Muscle layer of colon (tissue), 2 donors: ENCODE results near the gene PHACTR3.

Source experiments
- H3K27ac ChIP-seq: one replicate; pipeline ENCODE4 v1.7.0; 2013; ENCODE audit warnings: low read depth, mild to moderate bottlenecking, low read length, moderate library complexity
- H3K27me3 ChIP-seq, 2 donors: one replicate each; pipeline ENCODE4 v1.7.0; 2013; ENCODE audit warnings: low read length in 2 of 2, mild to moderate bottlenecking in 2 of 2; ENCODE audit not compliant: insufficient read depth in 2 of 2, control insufficient read depth in 1 of 2
- H3K36me3 ChIP-seq: one replicate; pipeline ENCODE4 v1.7.0; 2013; ENCODE audit warnings: mild to moderate bottlenecking, low read length; ENCODE audit not compliant: insufficient read depth
- H3K4me1 ChIP-seq: one replicate; pipeline ENCODE4 v1.7.0; 2013; ENCODE audit warnings: mild to moderate bottlenecking, low read length; ENCODE audit not compliant: insufficient read depth
- H3K4me3 ChIP-seq, 2 donors: one replicate each; pipeline ENCODE4 v1.7.0; 2013; ENCODE audit warnings: low read length in 2 of 2, low read depth in 1 of 2, mild to moderate bottlenecking in 1 of 2, moderate library complexity in 1 of 2
- H3K9ac ChIP-seq: one replicate; pipeline ENCODE4 v1.7.0; 2013; ENCODE audit warnings: low read length
- H3K9me3 ChIP-seq: one replicate; pipeline ENCODE4 v1.7.0; 2013; ENCODE audit warnings: mild to moderate bottlenecking, low read length
- donor health status: abdominal sarcoma.
- donor health status: Adenocarcinoma of cecum.

PHACTR3 gene

DNA sequence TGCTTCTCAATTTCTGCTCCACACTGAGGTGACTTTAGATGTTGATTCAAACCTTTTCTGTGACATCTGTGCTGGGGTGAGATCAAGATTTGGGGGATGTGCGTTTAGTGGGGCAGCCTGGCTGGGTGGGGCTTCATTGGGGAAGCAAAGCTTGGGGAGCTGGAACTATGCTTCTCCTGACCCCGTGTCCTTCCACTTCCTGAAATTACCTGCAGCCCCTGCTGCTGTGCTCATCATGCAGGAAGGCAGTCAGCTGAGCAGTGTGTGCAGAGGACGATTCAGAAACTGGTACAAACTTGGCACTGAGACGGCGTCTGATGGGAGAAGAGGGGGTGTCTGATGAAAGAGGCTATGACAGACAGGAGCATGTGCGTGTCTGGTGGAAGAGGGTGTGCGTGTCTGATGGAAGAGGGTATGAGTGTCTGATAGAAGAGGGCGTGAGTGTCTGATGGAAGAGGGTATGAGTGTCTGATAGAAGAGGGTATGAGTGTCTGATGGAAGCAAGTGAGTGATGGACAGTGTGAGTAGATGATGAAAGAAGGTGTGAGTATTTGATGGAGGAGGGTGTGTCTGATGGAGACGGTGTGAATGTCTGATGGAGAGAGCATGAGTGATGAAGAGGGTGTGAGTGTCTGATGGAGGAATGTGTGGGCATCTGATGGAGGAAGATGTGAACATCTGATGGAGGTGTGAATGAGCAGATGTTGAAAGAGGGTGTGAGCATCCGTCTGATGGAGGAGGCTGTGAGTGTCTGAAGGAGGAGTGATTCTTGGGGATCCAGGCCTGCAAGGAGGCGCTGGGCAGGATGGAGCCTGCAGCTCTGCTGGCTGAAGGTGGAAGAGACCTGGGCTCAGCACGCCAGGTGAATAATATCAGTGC, 225.7 kb downstream of the PHACTR3 start:
- peaks cover under 1% of the 10 kb centered on the region for H3K4me1 ChIP-seq
- H3K9ac ChIP-seq, result no peak overlapping the region
- no peaks in the 10 kb centered on the region for H3K36me3 ChIP-seq
- H3K4me3 ChIP-seq, result no peak overlapping the region
- H3K27me3 ChIP-seq, result no peaks in the 10 kb centered on the region
- no peaks in the 10 kb centered on the region for H3K9me3 ChIP-seq
- H3K27ac ChIP-seq, result no peak overlapping the region

DNA sequence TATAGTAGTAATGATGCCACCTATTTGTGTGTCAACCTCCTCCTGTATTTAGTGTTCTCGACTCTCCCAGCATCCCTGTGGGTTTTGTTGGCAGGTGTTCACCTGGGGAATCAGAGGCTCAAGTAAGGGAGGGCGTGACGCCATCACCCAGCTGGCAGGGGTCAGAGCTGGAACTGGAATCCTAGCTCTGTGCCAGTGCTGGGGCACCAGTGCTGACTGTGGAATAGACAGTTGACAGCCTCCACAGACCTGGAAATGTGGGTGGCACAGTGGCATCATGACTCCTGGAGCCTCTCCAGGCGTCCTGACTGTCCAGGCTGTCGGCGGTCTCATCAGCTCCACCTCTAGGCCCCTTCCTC, 226.3 kb downstream of the PHACTR3 start:
- no peak overlapping the region for H3K27ac ChIP-seq
- H3K9ac ChIP-seq, result no peak overlapping the region
- no peak overlapping the region for H3K4me3 ChIP-seq
- peaks cover 7% of the 10 kb centered on the region for H3K4me1 ChIP-seq
- no peaks in the 10 kb centered on the region for H3K9me3 ChIP-seq
- no peaks in the 10 kb centered on the region for H3K27me3 ChIP-seq
- H3K36me3 ChIP-seq, result no peaks in the 10 kb centered on the region

DNA sequence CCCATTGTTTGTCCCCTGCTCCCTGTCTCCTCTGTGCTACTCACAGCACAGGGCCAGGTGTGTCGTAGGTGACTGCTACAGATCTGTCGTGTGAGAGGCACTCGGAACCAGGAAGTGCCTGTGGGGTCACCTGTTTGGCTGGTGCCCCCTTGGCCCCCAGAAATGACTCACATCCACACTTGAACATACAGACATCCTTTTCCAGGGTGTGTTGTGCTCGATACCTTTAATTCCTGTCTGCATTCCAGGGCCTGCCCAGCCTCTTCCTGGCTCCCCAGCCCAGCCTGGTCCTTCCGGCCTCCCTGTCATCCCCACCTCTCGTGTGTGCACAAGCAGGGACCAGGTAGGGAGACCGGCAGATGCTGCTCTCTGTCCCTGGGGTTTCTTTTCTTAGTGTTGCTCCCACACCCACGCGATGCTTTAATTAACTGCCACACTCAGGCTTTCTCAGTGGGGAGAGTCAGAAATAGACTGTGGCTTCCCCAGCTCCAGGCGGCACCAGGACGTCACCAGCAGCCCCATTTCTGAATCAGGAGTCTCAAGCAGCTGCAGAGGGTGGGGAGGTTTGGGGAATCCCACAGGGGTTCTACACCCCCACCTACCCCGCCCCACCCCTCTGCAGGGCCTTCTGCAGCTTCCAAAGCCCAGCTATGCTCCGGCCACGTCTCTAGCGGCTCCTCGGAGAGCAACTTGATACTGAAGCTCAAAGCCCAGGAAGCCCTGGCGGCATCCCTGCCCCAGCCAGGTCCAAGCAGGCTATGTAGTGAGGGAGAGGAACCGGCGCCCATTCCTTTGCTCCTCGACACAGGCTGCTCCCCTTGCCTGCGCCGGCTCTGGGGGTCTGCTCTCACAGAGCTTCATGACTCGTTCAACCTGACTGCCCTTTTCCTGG, 226.9 kb downstream of the PHACTR3 start:
- H3K27me3 ChIP-seq, result no peaks in the 10 kb centered on the region
- H3K9ac ChIP-seq, result no peak overlapping the region
- H3K36me3 ChIP-seq, result no peaks in the 10 kb centered on the region
- H3K9me3 ChIP-seq, result no peaks in the 10 kb centered on the region
- H3K27ac ChIP-seq, result no peak overlapping the region
- H3K4me1 ChIP-seq, result peaks cover 13% of the 10 kb centered on the region
- H3K4me3 ChIP-seq, result no peak overlapping the region

DNA sequence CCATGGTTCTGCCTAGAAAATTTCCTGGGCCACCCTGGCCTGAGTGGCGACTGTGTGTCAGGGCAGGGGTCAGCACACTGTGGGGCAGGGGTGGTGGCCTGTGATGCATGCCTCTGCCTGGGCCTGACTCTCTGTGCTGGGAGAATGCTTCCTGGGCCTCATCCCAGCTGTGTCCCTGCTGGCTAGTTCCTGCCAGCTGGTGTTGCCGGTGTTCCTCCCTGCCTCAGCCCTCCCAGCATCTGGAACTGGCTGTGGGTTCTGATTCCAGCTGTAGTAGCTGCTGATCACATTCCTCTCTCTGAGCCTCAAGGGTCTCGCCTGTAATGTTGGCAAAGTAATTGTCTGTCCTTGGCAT, 227.6 kb downstream of the PHACTR3 start:
- Histone ChIP-seq H3K9ac (no peak overlapping the region), H3K9me3 (no peaks in the 10 kb centered on the region), H3K27ac (no peak overlapping the region), H3K4me3 (no peak overlapping the region), H3K4me1 (peaks cover 19% of the 10 kb centered on the region), H3K27me3 (no peaks in the 10 kb centered on the region), H3K36me3 (no peaks in the 10 kb centered on the region)

DNA sequence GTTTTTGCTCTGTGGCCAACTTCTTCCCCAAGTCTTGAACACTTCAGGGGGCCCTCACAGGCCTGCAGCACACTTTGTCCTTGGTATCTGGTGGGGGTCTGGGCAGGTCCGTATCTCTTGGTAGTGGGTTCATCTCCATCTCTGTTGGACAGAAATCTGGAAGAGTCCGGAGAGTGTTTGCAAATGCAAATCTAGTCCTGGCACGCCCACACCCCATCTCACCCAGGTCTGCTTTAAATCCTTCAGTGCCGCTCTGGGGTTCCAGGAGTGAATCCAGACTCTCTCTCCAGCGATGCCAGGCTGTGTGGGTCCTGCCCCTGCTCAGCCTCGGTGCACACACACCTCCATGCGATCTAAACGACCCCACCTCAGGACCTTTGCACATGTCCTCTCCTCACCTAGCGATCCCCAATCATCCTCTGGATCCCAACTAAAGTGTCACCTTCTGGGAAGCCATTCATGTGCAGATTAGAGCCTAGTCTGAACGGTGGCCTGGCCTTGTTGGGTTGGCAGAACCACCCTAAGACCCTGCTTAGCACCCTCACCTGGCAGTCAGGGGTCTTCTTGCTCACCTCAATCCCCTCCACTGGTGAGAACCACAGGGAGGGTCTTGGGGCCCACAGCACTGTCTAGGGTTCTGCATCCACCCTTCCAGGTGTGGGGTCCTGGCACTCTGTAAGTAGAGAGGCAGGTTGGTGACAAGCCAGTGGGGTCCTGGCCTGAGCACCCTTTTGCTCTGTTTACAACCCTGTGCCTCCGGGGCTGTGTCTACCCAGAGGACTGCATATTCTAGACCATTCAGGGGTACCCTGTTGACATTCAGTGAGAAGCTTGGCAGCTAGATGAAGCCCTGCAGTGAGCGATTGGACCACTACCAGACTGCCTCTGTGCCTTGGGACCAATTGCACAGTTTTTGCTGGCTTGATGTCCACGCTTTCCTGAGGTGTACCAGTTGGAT, 228.3 kb downstream of the PHACTR3 start:
- no peak overlapping the region for H3K9ac ChIP-seq
- no peaks in the 10 kb centered on the region for H3K27me3 ChIP-seq
- no peaks in the 10 kb centered on the region for H3K9me3 ChIP-seq
- H3K27ac ChIP-seq, result no peak overlapping the region
- H3K4me3 ChIP-seq, result no peak overlapping the region
- H3K36me3 ChIP-seq, result no peaks in the 10 kb centered on the region
- H3K4me1 ChIP-seq, result peaks cover 20% of the 10 kb centered on the region

DNA sequence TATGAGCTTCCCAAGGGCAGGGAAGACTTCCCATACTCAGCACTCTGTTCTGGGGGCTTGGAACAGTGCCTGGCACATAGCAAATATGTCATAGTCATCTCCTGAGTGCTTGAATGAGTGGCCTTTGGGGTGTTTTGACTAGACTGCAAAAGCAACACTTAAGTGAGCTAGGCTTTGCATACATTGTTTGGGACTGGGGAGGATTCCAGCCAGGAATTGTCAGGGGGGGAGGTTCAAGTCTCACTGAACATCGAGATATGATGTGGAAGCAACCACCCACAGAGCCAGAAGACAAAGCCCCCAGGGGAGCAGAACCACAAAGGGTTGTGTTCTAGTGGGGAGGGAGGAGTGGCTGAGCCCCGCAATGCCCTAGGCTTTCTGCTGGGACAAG, 230.7 kb downstream of the PHACTR3 start:
- H3K4me1 ChIP-seq, result peaks cover 20% of the 10 kb centered on the region
- no peak overlapping the region for H3K27ac ChIP-seq

DNA sequence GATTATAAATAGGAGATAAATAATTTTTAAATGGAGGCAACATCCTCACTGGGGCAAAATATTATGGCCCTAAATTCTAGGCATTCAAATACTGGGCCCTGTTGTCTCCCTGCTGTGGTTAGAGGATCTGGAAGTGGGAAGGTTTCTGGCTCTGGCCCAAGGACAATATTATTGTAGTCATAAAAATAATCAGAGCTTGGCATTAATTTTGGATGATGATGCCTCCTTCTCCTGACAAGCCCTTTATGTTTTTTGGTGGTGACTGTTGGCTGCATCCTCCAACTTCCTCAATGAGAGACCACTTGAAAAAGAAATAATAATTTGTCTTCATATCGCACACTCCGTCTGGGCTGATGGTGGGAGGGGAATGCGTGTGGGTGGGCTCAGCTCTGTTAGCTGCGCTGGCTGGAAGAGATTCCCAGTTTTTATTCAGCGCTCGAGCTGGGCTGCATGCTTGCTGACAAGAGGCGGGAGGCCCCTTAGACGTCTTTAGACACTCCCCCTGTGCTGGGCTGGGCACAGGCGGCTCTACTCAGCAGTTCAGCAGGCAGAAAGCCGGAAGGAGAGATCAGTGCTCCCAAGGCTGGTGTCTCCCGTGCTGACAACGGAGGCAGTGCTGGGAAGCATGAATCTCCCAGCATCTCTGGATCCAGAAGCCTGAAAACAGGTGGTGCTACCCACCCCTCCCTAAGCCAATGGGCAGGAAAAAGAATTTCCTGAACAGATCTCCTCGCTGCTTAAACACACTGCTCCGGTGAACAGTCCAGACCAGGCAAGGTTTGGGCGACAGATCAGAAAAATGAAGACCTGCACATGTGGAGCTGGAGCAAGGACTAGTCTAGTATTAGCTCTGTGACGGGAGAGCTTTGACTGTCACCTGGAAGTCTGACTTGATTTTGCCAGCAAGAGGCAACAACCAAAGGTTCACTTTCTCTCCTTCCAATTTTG, 231.4 kb downstream of the PHACTR3 start:
- Histone ChIP-seq H3K9ac (no peak overlapping the region), H3K9me3 (no peaks in the 10 kb centered on the region), H3K36me3 (no peaks in the 10 kb centered on the region), H3K27ac (no peak overlapping the region), H3K4me3 (peak overlapping the region in 1 of 2 donors; percentile 30), H3K27me3 (peaks cover 0 to 9% of the 10 kb centered on the region in 2 donors), H3K4me1 (peaks cover 20% of the 10 kb centered on the region)

More for the DNA sequence above, 230.7 kb downstream of the PHACTR3 start:
- Histone ChIP-seq H3K4me3 (no peak overlapping the region), H3K36me3 (no peaks in the 10 kb centered on the region), H3K9ac (no peak overlapping the region), H3K9me3 (no peaks in the 10 kb centered on the region), H3K27me3 (peaks cover 0 to 4% of the 10 kb centered on the region in 2 donors)

DNA sequence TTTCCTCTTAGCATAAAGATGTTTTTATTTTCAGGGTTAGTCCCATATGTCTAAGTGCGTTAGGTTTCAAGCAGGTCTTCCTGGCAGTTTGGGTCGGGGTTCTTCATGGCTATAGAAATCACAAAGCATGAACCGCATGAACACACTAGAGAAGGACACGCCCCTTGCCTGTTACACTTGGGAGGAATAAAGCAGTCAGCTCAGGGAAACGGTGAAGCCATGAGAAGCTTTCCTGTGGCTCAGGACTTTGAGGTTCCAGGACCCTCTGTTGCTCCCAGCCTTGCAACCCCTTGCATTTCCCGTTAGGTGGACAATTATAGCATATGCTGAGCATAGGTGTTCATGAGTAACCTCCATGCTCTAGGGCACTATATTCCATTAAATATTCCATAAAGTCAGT, 232.4 kb downstream of the PHACTR3 start:
- Histone ChIP-seq H3K36me3 (no peaks in the 10 kb centered on the region), H3K27me3 (peaks cover 0 to 9% of the 10 kb centered on the region in 2 donors), H3K4me1 (peaks cover 20% of the 10 kb centered on the region), H3K9ac (no peak overlapping the region), H3K27ac (no peak overlapping the region), H3K4me3 (no peak overlapping the region), H3K9me3 (no peaks in the 10 kb centered on the region)

DNA sequence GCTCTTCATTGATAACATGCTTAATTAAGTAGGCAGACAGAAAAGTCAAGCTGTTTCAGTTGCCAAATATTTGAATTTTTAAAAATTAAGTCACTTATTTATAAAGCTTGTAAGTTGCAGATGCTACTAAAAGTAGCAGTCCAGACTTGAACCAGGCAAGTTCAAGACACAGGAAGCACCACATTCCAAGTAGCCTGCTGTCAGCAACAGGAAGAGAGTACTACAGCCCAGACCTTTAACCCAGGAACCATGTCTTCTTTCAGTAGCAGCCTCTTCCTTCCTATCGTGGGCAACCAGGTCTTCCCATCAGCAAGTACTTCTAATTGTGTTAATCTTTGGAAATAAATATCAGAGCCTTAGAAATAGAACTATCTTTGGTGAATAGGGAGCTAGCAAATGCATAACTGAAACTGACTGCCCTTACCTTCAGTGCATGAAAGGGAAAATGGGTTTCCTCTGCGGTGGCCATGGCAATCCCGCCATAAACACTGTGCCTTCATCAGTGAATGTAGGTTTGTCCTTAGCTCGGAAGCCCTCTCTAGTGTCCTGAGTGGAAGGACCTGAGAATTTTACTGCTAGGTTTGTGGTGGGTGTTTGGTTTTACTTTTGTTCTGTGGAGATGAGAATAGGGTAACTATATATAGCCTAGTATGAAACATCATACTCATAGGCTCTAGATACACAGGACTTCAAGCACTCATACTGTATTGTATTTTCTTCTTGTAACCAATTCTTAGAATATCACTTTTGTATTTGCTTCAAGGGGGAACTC, 233.5 kb downstream of the PHACTR3 start:
- peaks cover 0 to 9% of the 10 kb centered on the region in 2 donors for H3K27me3 ChIP-seq
- no peak overlapping the region for H3K27ac ChIP-seq
- H3K9ac ChIP-seq, result no peak overlapping the region
- no peak overlapping the region for H3K4me3 ChIP-seq
- H3K4me1 ChIP-seq, result peaks cover 20% of the 10 kb centered on the region
- no peaks in the 10 kb centered on the region for H3K9me3 ChIP-seq
- H3K36me3 ChIP-seq, result no peaks in the 10 kb centered on the region

DNA sequence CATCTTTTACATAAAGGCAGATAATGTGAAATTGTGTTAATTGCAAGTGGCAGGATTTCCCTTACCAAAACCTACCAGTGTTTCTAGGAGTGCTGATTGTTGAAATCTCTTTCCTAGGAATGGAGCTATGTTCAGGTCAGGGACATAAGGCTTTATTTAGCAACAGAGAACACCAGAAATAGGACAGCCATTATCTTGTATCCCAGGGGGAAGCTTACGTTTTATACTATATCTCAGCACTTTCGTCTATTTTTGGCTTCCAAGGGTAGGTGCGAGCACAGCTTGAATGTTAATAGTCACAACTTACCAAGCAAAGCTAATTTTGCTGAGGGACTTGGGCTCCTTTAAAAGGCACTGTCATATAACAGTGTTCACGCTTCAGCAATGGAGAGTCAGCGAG, 235.1 kb downstream of the PHACTR3 start:
- Histone ChIP-seq H3K36me3 (no peaks in the 10 kb centered on the region), H3K9ac (no peak overlapping the region), H3K27ac (no peak overlapping the region), H3K9me3 (no peaks in the 10 kb centered on the region), H3K27me3 (peaks cover 0 to 9% of the 10 kb centered on the region in 2 donors), H3K4me3 (no peak overlapping the region), H3K4me1 (peaks cover 20% of the 10 kb centered on the region)
